NB4 (cell line): Measurements from ENCODE around the gene UBXN11.
"Not testable (repeated sequence)": the region's sequence is repeated elsewhere in the genome, so short reads cannot be mapped to it uniquely, and the experiment has no call there.

ENCODE experiments used
- DNase-seq: peaks from one replicate; pipeline ENCODE4 v3.0.0; 2010; ENCODE audit warnings: low read depth
- H3K4me3 ChIP-seq: one replicate; pipeline ENCODE4 v1.5.1; 2011; ENCODE audit warnings: mild to moderate bottlenecking, low read depth, low read length, moderate library complexity
- CTCF ChIP-seq: IDR thresholded peaks from one replicate; pipeline ENCODE4 v1.5.1; 2012; ENCODE audit warnings: low read depth, low read length
- MAX ChIP-seq: IDR thresholded peaks from 2 replicates; pipeline ENCODE4 v1.6.1; 2011; ENCODE audit warnings: low read depth, low read length
- MYC ChIP-seq: IDR thresholded peaks from 2 replicates; pipeline ENCODE4 v1.6.1; 2011; ENCODE audit warnings: low read depth, low read length
- POLR2A ChIP-seq: IDR thresholded peaks from 2 replicates; pipeline ENCODE4 v1.6.1; 2011; ENCODE audit warnings: mild to moderate bottlenecking; ENCODE audit not compliant: insufficient read length; ENCODE audit errors: extremely low read depth

UBXN11 gene

GRCh38 chr1:26330276-26330675 is 23.8 kb upstream of the UBXN11 start:
- no peak for DNase-seq
- TF ChIP-seq CTCF (no peak), MYC (no peak), MAX (no peak), POLR2A (no peak)
- no peak overlapping the region for H3K4me3 ChIP-seq

- not testable (repeated sequence) for DNase-seq, H3K4me3 ChIP-seq
These were observed 22.9 kb upstream of the UBXN11 start for GRCh38 chr1:26329380-26329779.

- TF ChIP-seq CTCF: no peak
- TF ChIP-seq MAX: no peak
- no peak for TF ChIP-seq MYC
- TF ChIP-seq POLR2A: no peak
- H3K4me3 ChIP-seq: no peak overlapping the region
- DNase-seq: no peak
These were observed 22.2 kb upstream of the UBXN11 start for GRCh38 chr1:26328597-26328996.

- DNase-seq: no peak
- no peak for TF ChIP-seq MAX
- TF ChIP-seq MYC: no peak
- no peak for TF ChIP-seq POLR2A
- no peak for TF ChIP-seq CTCF
- H3K4me3 ChIP-seq: no peak overlapping the region
These were observed 21.5 kb upstream of the UBXN11 start for GRCh38 chr1:26327956-26328362.

GRCh38 chr1:26324550-26324949 is 18.1 kb upstream of the UBXN11 start:
- TF ChIP-seq POLR2A: no peak
- TF ChIP-seq MYC: no peak
- TF ChIP-seq MAX: no peak
- no peak for TF ChIP-seq CTCF
- H3K4me3 ChIP-seq: no peak overlapping the region
- DNase-seq: no peak

GRCh38 chr1:26323382-26323781 is 16.9 kb upstream of the UBXN11 start:
- H3K4me3 ChIP-seq: no peak overlapping the region
- DNase-seq: no peak
- no peak for TF ChIP-seq POLR2A
- TF ChIP-seq CTCF: no peak
- no peak for TF ChIP-seq MYC
- TF ChIP-seq MAX: no peak

- no peak overlapping the region for H3K4me3 ChIP-seq
- no peak for TF ChIP-seq CTCF
- no peak for TF ChIP-seq MAX
- TF ChIP-seq MYC: no peak
- TF ChIP-seq POLR2A: no peak
- DNase-seq: no peak
These were observed 15.6 kb upstream of the UBXN11 start for GRCh38 chr1:26322042-26322331.
